K562 (cell line): ENCODE data around the gene RAP1GDS1. TPM values are rescaled to one million over a fixed set of nuclear protein-coding genes. Genes with fewer than 3 reads are reported as not detected.

Source experiments
- ATAC-seq: fragments of 200-7000 bp; cut with Tn5 transposase; 3 replicates; pipeline ENCODE4 v1.9.1; 2020; ENCODE audit warnings: moderate library complexity
- BruUV-seq: library from RNA; stranded (reverse); fragments of 400-500 nt; replicated peaks from 2 replicates; lab custom pipeline; 2021; lab: Mats Ljungman, UMichigan
- CTCF ChIA-PET: fragments of 300-600 bp; formaldehyde crosslinking; extraction: SDS; loops from one replicate; lab custom pipeline; 2021; ENCODE audit warnings: low intra/inter-chr PET ratio; lab: Yijun Ruan, JAX
- POLR2A ChIA-PET: fragments of 300-600, 350-650 bp; sonication (Branson Sonifier 250); formaldehyde crosslinking; extraction: SDS; loops from one replicate; lab custom pipeline; 2021; ENCODE audit warnings: antibody characterized with exemption, inconsistent platforms; lab: Yijun Ruan, JAX
- DNase-seq, 4 experiments: peaks; one replicate each; pipeline versions ENCODE4 v3.0.0 to v3.0.0-alpha.2; 2011 to 2018; ENCODE audit warnings: low spot score in 3 of 4, mixed read lengths in 3 of 4; ENCODE audit errors: extremely low read depth in 1 of 4
- FAIRE-seq: peaks from 2 replicates; lab custom pipeline; 2011; peaks lifted over from hg19 to GRCh38; lab: Jason Lieb, UNC
- H2AFZ ChIP-seq: 2 replicates; pipeline ENCODE4 v1.6.0; 2011; ENCODE audit warnings: low read depth, low read length, control low read depth, inconsistent platforms
- H3K27ac ChIP-seq: fragments of 200-600 bp; 3 replicates; pipeline ENCODE4 v1.8.0; 2011; ENCODE audit warnings: low read depth, mild to moderate bottlenecking, control low read depth, inconsistent platforms, low read length, moderate library complexity, mixed read lengths; ENCODE audit errors: extremely low read depth
- H3K27me3 ChIP-seq, 2 experiments: fragments of 300-600 bp in 1 of 2; 2 replicates in 1 of 2; 3 replicates in 1 of 2; pipeline versions ENCODE4 v1.6.0 to v1.8.0; 2011; ENCODE audit warnings: inconsistent platforms in 2 of 2, low read length in 2 of 2, mild to moderate bottlenecking in 1 of 2, mixed read lengths in 1 of 2, moderate library complexity in 1 of 2; ENCODE audit not compliant: control insufficient read depth in 2 of 2, insufficient read depth in 2 of 2
- H3K36me3 ChIP-seq: fragments of 300-600 bp; 3 replicates; pipeline ENCODE4 v1.8.0; 2011; ENCODE audit warnings: mild to moderate bottlenecking, low read length, inconsistent platforms; ENCODE audit not compliant: control insufficient read depth, insufficient read depth
- H3K4me1 ChIP-seq, 2 experiments: fragments of 200-600 bp in 1 of 2; replicated peaks in 1 of 2; 2 replicates in 1 of 2; 3 replicates in 1 of 2; pipeline versions ENCODE4 v1.5.1 to v1.8.0; 2011; ENCODE audit warnings: inconsistent platforms in 2 of 2, low read length in 2 of 2, mild to moderate bottlenecking in 1 of 2, mixed read lengths in 1 of 2, moderate library complexity in 1 of 2; ENCODE audit not compliant: control insufficient read depth in 2 of 2, insufficient read depth in 2 of 2
- H3K4me2 ChIP-seq: 2 replicates; pipeline ENCODE4 v1.6.1; 2011; ENCODE audit warnings: low read length, control low read depth, inconsistent platforms, mixed read lengths; ENCODE audit not compliant: insufficient read depth
- H3K4me3 ChIP-seq: fragments of 200-600 bp; sonication (generic), shearing (Covaris generic); 2 replicates; pipeline ENCODE4 v1.5.1; 2016; ENCODE audit warnings: control low read depth, inconsistent platforms
- H3K79me2 ChIP-seq: fragments of 200-600 bp; 3 replicates; pipeline ENCODE4 v1.8.0; 2011; ENCODE audit warnings: low read length, inconsistent platforms; ENCODE audit not compliant: control insufficient read depth, insufficient read depth
- H3K9ac ChIP-seq, 2 experiments: 2 replicates each; pipeline versions ENCODE4 v1.6.0 to v1.6.1; 2011; ENCODE audit warnings: low read depth in 2 of 2, low read length in 2 of 2, control low read depth in 1 of 2, inconsistent platforms in 1 of 2, mild to moderate bottlenecking in 1 of 2, mixed read lengths in 1 of 2; ENCODE audit not compliant: insufficient read depth in 1 of 2
- H3K9me1 ChIP-seq: one replicate; pipeline ENCODE4 v1.6.0; 2011; ENCODE audit warnings: inconsistent platforms, mild to moderate bottlenecking, low read length, moderate library complexity; ENCODE audit not compliant: control insufficient read depth, insufficient read depth
- H3K9me3 ChIP-seq: replicated peaks from 2 replicates; pipeline ENCODE4 v1.5.1; 2011; ENCODE audit warnings: low read depth, low read length, inconsistent platforms; ENCODE audit not compliant: control insufficient read depth, insufficient read depth
- H4K20me1 ChIP-seq: replicated peaks from 2 replicates; pipeline ENCODE4 v1.6.1; 2011; ENCODE audit warnings: low read length, inconsistent platforms, mixed read lengths; ENCODE audit not compliant: control insufficient read depth, insufficient read depth
- WGBS: fragments of 100-300 bp; shearing (Covaris generic); methylation state at CpG from one replicate; pipeline ENCODE4 v1.1.6; 2016; ENCODE audit warnings: low coverage, mixed read lengths; ENCODE audit not compliant: insufficient coverage; ENCODE audit errors: missing lambda C conversion rate; 5-methylcytosine and 5-hydroxymethylcytosine counted together
- in situ Hi-C: fragments of 300-500 bp; cut with MboI; formaldehyde crosslinking; loops from 4 replicates; pipeline ENCODE4 v1.15.0; 2018; ENCODE audit warnings: inconsistent platforms, mixed read lengths
- intact Hi-C: fragments of 100-400 bp; cut with micrococcal nuclease; formaldehyde crosslinking; loops from 2 replicates; pipeline ENCODE4 v1.14.2; 2022
- polyA plus RNA-seq, 8 experiments: library from polyadenylated mRNA; depleted of rRNA in 4 of 8; stranded (reverse) in 5 of 8; unstranded in 3 of 8; fragments of >200 nt; fragmentation: Nextera tagmentation in 2 of 8; fragmentation: Illumina TruSeq in 1 of 8; extraction: Ambion mirVana in 2 of 8; extraction: Trizol in 1 of 8; gene quantifications; 2 replicates each; pipeline versions ENCODE4 v1.2.1 to v1.2.3, GENCODE V29; 2011 to 2014; ENCODE audit warnings: inconsistent platforms in 1 of 8, missing spikeins in 1 of 8
- total RNA-seq, 7 experiments: library from RNA; depleted of rRNA in 6 of 7; stranded (reverse); fragments of >200 nt in 6 of 7; fragmentation: Illumina TruSeq in 2 of 7; extraction: Trizol in 2 of 7; gene quantifications; 2 replicates each; pipeline versions ENCODE4 v1.2.1 to v1.2.3, GENCODE V29; 2011 to 2021; ENCODE audit warnings: low replicate concordance in 1 of 7
- TF ChIP-seq, protein P1 (sequence below): fragments of 450-650 bp; IDR thresholded peaks from 2 replicates; pipeline ENCODE4 v1.7.0; 2016; ENCODE audit warnings: borderline replicate concordance
- TF ChIP-seq, protein P2 (sequence below): sonication (generic); formaldehyde crosslinking; IDR thresholded peaks from 2 replicates; pipeline ENCODE4 v1.8.1; 2022; ENCODE audit warnings: missing genetic modification reagents

Gene RAP1GDS1
- total and polyA plus RNA-seq, 9 of the 15 experiments (the other 6 are each of a cell fraction or from before 2014, with no cell fraction given) = 27.2 to 55.6 (median 31.5) TPM

- Histone ChIP-seq H3K27me3 (no peaks in the 10 kb centered on the region), H3K9ac (no peak overlapping the region), H3K9me3 (no peaks in the 10 kb centered on the region), H3K4me2 (no peak overlapping the region), H3K4me3 (no peak overlapping the region), H3K9me1 (no peaks in the 10 kb centered on the region)
- intact Hi-C loops = no loop called here
- ChIA-PET CTCF (no interaction called here), POLR2A (interaction anchor here (0.6 to 0.7 kb wide), 2 partner anchors 9 to 72 kb away, joined by 3 to 4 read pairs; no protein-coding TSS in a partner anchor)
- ATAC-seq = no peak
- TF ChIP-seq, protein P1, sequence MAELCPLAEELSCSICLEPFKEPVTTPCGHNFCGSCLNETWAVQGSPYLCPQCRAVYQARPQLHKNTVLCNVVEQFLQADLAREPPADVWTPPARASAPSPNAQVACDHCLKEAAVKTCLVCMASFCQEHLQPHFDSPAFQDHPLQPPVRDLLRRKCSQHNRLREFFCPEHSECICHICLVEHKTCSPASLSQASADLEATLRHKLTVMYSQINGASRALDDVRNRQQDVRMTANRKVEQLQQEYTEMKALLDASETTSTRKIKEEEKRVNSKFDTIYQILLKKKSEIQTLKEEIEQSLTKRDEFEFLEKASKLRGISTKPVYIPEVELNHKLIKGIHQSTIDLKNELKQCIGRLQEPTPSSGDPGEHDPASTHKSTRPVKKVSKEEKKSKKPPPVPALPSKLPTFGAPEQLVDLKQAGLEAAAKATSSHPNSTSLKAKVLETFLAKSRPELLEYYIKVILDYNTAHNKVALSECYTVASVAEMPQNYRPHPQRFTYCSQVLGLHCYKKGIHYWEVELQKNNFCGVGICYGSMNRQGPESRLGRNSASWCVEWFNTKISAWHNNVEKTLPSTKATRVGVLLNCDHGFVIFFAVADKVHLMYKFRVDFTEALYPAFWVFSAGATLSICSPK = no peak
- TF ChIP-seq, protein P2, sequence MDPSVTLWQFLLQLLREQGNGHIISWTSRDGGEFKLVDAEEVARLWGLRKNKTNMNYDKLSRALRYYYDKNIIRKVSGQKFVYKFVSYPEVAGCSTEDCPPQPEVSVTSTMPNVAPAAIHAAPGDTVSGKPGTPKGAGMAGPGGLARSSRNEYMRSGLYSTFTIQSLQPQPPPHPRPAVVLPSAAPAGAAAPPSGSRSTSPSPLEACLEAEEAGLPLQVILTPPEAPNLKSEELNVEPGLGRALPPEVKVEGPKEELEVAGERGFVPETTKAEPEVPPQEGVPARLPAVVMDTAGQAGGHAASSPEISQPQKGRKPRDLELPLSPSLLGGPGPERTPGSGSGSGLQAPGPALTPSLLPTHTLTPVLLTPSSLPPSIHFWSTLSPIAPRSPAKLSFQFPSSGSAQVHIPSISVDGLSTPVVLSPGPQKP = no peak
- TF ChIP-seq, all 486 proteins: peak for 0
- in situ Hi-C loops = no loop called here
- BruUV-seq = no TSS peak
- 93% methylated on average over 5 of the region's 5 CpGs for WGBS
- Histone ChIP-seq H2AFZ (no peak overlapping the region), H3K79me2 (no peaks in the 10 kb centered on the region), H3K4me1 (no peaks in the 10 kb centered on the region), H3K27ac (no peak overlapping the region), H4K20me1 (no peaks in the 10 kb centered on the region), H3K36me3 (no peaks in the 10 kb centered on the region)
- DNase-seq (no peak), FAIRE-seq (peak; percentile 65)
These were observed 73.3 kb downstream of the RAP1GDS1 start for GRCh38 chr4:98334461-98334860.
